ENCODE data around the gene ANTXR2.
A peak's percentile ranks its signal among the peaks of the same experiment; 100 is the strongest.

ANTXR2 gene

GRCh38 chr4:79917246-79917645, 155.8 kb downstream of the ANTXR2 start:
- H3K27ac ChIP-seq (ENCODE audit: insufficient read depth, low read length, poor library complexity, severe bottlenecking) = no peak overlapping the region
- no peaks in the 10 kb centered on the region for H3K36me3 ChIP-seq (ENCODE audit: control insufficient read depth, insufficient read depth, low read length)
- no peak overlapping the region for H3K4me3 ChIP-seq (ENCODE audit: insufficient read depth, low read depth, low read length, poor library complexity, severe bottlenecking)
- no peaks in the 10 kb centered on the region for H3K9me3 ChIP-seq (ENCODE audit: control insufficient read depth, low read length)
- peak in 2 of 3 donors; percentile 7 to 15 for DNase-seq
- no peaks in the 10 kb centered on the region for H3K4me1 ChIP-seq (ENCODE audit: control insufficient read depth, insufficient read depth, low read length, poor library complexity, severe bottlenecking)
- H3K27me3 ChIP-seq (replicated peaks; ENCODE audit: control insufficient read depth, insufficient read depth, low read length, poor library complexity, severe bottlenecking) = no peaks in the 10 kb centered on the region

- no peak overlapping the region for H3K27ac ChIP-seq (ENCODE audit: insufficient read depth, low read length, poor library complexity, severe bottlenecking)
- no peaks in the 10 kb centered on the region for H3K4me1 ChIP-seq (ENCODE audit: control insufficient read depth, insufficient read depth, low read length, poor library complexity, severe bottlenecking)
- no peak overlapping the region for H3K4me3 ChIP-seq (ENCODE audit: insufficient read depth, low read depth, low read length, poor library complexity, severe bottlenecking)
- H3K27me3 ChIP-seq (replicated peaks; ENCODE audit: control insufficient read depth, insufficient read depth, low read length, poor library complexity, severe bottlenecking) = no peaks in the 10 kb centered on the region
- H3K9me3 ChIP-seq (ENCODE audit: control insufficient read depth, low read length) = no peaks in the 10 kb centered on the region
- no peaks in the 10 kb centered on the region for H3K36me3 ChIP-seq (ENCODE audit: control insufficient read depth, insufficient read depth, low read length)
- DNase-seq = no peak
These were observed 157.8 kb downstream of the ANTXR2 start for GRCh38 chr4:79915246-79915645.

GRCh38 chr4:79913581-79913980, 159.4 kb downstream of the ANTXR2 start:
- Histone ChIP-seq H3K36me3 (ENCODE audit: control insufficient read depth, insufficient read depth, low read length) (no peaks in the 10 kb centered on the region), H3K27ac (ENCODE audit: insufficient read depth, low read length, poor library complexity, severe bottlenecking) (no peak overlapping the region), H3K4me1 (ENCODE audit: control insufficient read depth, insufficient read depth, low read length, poor library complexity, severe bottlenecking) (no peaks in the 10 kb centered on the region), H3K4me3 (ENCODE audit: insufficient read depth, low read depth, low read length, poor library complexity, severe bottlenecking) (no peak overlapping the region), H3K9me3 (ENCODE audit: control insufficient read depth, low read length) (no peaks in the 10 kb centered on the region), H3K27me3 (replicated peaks; ENCODE audit: control insufficient read depth, insufficient read depth, low read length, poor library complexity, severe bottlenecking) (no peaks in the 10 kb centered on the region)
- DNase-seq = no peak

GRCh38 chr4:79907001-79907400, 166.0 kb downstream of the ANTXR2 start:
- DNase-seq = no peak
- Histone ChIP-seq H3K36me3 (ENCODE audit: control insufficient read depth, insufficient read depth, low read length) (peaks cover 17% of the 10 kb centered on the region), H3K27ac (ENCODE audit: insufficient read depth, low read length, poor library complexity, severe bottlenecking) (no peak overlapping the region), H3K4me1 (ENCODE audit: control insufficient read depth, insufficient read depth, low read length, poor library complexity, severe bottlenecking) (no peaks in the 10 kb centered on the region), H3K4me3 (ENCODE audit: insufficient read depth, low read depth, low read length, poor library complexity, severe bottlenecking) (no peak overlapping the region), H3K9me3 (ENCODE audit: control insufficient read depth, low read length) (no peaks in the 10 kb centered on the region), H3K27me3 (replicated peaks; ENCODE audit: control insufficient read depth, insufficient read depth, low read length, poor library complexity, severe bottlenecking) (no peaks in the 10 kb centered on the region)

GRCh38 chr4:79906303-79906702, 166.7 kb downstream of the ANTXR2 start:
- Histone ChIP-seq H3K27ac (ENCODE audit: insufficient read depth, low read length, poor library complexity, severe bottlenecking) (no peak overlapping the region), H3K27me3 (replicated peaks; ENCODE audit: control insufficient read depth, insufficient read depth, low read length, poor library complexity, severe bottlenecking) (no peaks in the 10 kb centered on the region)

GRCh38 chr4:79905212-79905611, 167.8 kb downstream of the ANTXR2 start:
- H3K4me3 ChIP-seq (ENCODE audit: insufficient read depth, low read depth, low read length, poor library complexity, severe bottlenecking) = no peak overlapping the region
- H3K27me3 ChIP-seq (replicated peaks; ENCODE audit: control insufficient read depth, insufficient read depth, low read length, poor library complexity, severe bottlenecking) = no peaks in the 10 kb centered on the region
- H3K9me3 ChIP-seq (ENCODE audit: control insufficient read depth, low read length) = no peaks in the 10 kb centered on the region
- no peaks in the 10 kb centered on the region for H3K4me1 ChIP-seq (ENCODE audit: control insufficient read depth, insufficient read depth, low read length, poor library complexity, severe bottlenecking)
- H3K36me3 ChIP-seq (ENCODE audit: control insufficient read depth, insufficient read depth, low read length) = peaks cover 17% of the 10 kb centered on the region
- no peak for DNase-seq
- no peak overlapping the region for H3K27ac ChIP-seq (ENCODE audit: insufficient read depth, low read length, poor library complexity, severe bottlenecking)

More at GRCh38 chr4:79906303-79906702, 166.7 kb downstream of the ANTXR2 start:
- H3K4me3 ChIP-seq (ENCODE audit: insufficient read depth, low read depth, low read length, poor library complexity, severe bottlenecking) = no peak overlapping the region
- H3K9me3 ChIP-seq (ENCODE audit: control insufficient read depth, low read length) = no peaks in the 10 kb centered on the region
- DNase-seq = no peak
- H3K4me1 ChIP-seq (ENCODE audit: control insufficient read depth, insufficient read depth, low read length, poor library complexity, severe bottlenecking) = no peaks in the 10 kb centered on the region
- H3K36me3 ChIP-seq (ENCODE audit: control insufficient read depth, insufficient read depth, low read length) = peaks cover 17% of the 10 kb centered on the region

- Histone ChIP-seq H3K27ac (ENCODE audit: insufficient read depth, low read length, poor library complexity, severe bottlenecking) (no peak overlapping the region), H3K4me1 (ENCODE audit: control insufficient read depth, insufficient read depth, low read length, poor library complexity, severe bottlenecking) (no peaks in the 10 kb centered on the region), H3K4me3 (ENCODE audit: insufficient read depth, low read depth, low read length, poor library complexity, severe bottlenecking) (no peak overlapping the region), H3K27me3 (replicated peaks; ENCODE audit: control insufficient read depth, insufficient read depth, low read length, poor library complexity, severe bottlenecking) (no peaks in the 10 kb centered on the region), H3K36me3 (ENCODE audit: control insufficient read depth, insufficient read depth, low read length) (peaks cover 17% of the 10 kb centered on the region), H3K9me3 (ENCODE audit: control insufficient read depth, low read length) (no peaks in the 10 kb centered on the region)
- no peak for DNase-seq
These were observed 168.7 kb downstream of the ANTXR2 start for GRCh38 chr4:79904331-79904730.

- H3K9me3 ChIP-seq (ENCODE audit: control insufficient read depth, low read length) = no peaks in the 10 kb centered on the region
- no peaks in the 10 kb centered on the region for H3K4me1 ChIP-seq (ENCODE audit: control insufficient read depth, insufficient read depth, low read length, poor library complexity, severe bottlenecking)
- no peaks in the 10 kb centered on the region for H3K36me3 ChIP-seq (ENCODE audit: control insufficient read depth, insufficient read depth, low read length)
- no peaks in the 10 kb centered on the region for H3K27me3 ChIP-seq (replicated peaks; ENCODE audit: control insufficient read depth, insufficient read depth, low read length, poor library complexity, severe bottlenecking)
- no peak overlapping the region for H3K4me3 ChIP-seq (ENCODE audit: insufficient read depth, low read depth, low read length, poor library complexity, severe bottlenecking)
- no peak overlapping the region for H3K27ac ChIP-seq (ENCODE audit: insufficient read depth, low read length, poor library complexity, severe bottlenecking)
- no peak for DNase-seq
These were observed 172.8 kb downstream of the ANTXR2 start for GRCh38 chr4:79900182-79900581.

GRCh38 chr4:79899481-79899880, 173.5 kb downstream of the ANTXR2 start:
- H3K4me3 ChIP-seq (ENCODE audit: insufficient read depth, low read depth, low read length, poor library complexity, severe bottlenecking) = no peak overlapping the region
- H3K4me1 ChIP-seq (ENCODE audit: control insufficient read depth, insufficient read depth, low read length, poor library complexity, severe bottlenecking) = no peaks in the 10 kb centered on the region
- DNase-seq = no peak
- H3K36me3 ChIP-seq (ENCODE audit: control insufficient read depth, insufficient read depth, low read length) = no peaks in the 10 kb centered on the region
- H3K27me3 ChIP-seq (replicated peaks; ENCODE audit: control insufficient read depth, insufficient read depth, low read length, poor library complexity, severe bottlenecking) = no peaks in the 10 kb centered on the region
- H3K27ac ChIP-seq (ENCODE audit: insufficient read depth, low read length, poor library complexity, severe bottlenecking) = no peak overlapping the region
- H3K9me3 ChIP-seq (ENCODE audit: control insufficient read depth, low read length) = no peaks in the 10 kb centered on the region

GRCh38 chr4:79898055-79898454, 175.0 kb downstream of the ANTXR2 start:
- Histone ChIP-seq H3K9me3 (ENCODE audit: control insufficient read depth, low read length) (no peaks in the 10 kb centered on the region), H3K36me3 (ENCODE audit: control insufficient read depth, insufficient read depth, low read length) (no peaks in the 10 kb centered on the region), H3K4me3 (ENCODE audit: insufficient read depth, low read depth, low read length, poor library complexity, severe bottlenecking) (no peak overlapping the region), H3K27ac (ENCODE audit: insufficient read depth, low read length, poor library complexity, severe bottlenecking) (no peak overlapping the region), H3K4me1 (ENCODE audit: control insufficient read depth, insufficient read depth, low read length, poor library complexity, severe bottlenecking) (no peaks in the 10 kb centered on the region), H3K27me3 (replicated peaks; ENCODE audit: control insufficient read depth, insufficient read depth, low read length, poor library complexity, severe bottlenecking) (no peaks in the 10 kb centered on the region)
- no peak for DNase-seq

- H3K27me3 ChIP-seq (replicated peaks; ENCODE audit: control insufficient read depth, insufficient read depth, low read length, poor library complexity, severe bottlenecking) = no peaks in the 10 kb centered on the region
- H3K4me1 ChIP-seq (ENCODE audit: control insufficient read depth, insufficient read depth, low read length, poor library complexity, severe bottlenecking) = no peaks in the 10 kb centered on the region
- H3K27ac ChIP-seq (ENCODE audit: insufficient read depth, low read length, poor library complexity, severe bottlenecking) = no peak overlapping the region
- no peak overlapping the region for H3K4me3 ChIP-seq (ENCODE audit: insufficient read depth, low read depth, low read length, poor library complexity, severe bottlenecking)
- H3K9me3 ChIP-seq (ENCODE audit: control insufficient read depth, low read length) = no peaks in the 10 kb centered on the region
- H3K36me3 ChIP-seq (ENCODE audit: control insufficient read depth, insufficient read depth, low read length) = no peaks in the 10 kb centered on the region
- DNase-seq = no peak
These were observed 175.9 kb downstream of the ANTXR2 start for GRCh38 chr4:79897174-79897573.

Measured in effector memory CD4-positive, alpha-beta T cell (primary cell).